Neural progenitor cell (in vitro differentiated cells): ENCODE data around the gene NR4A3. TPM values are rescaled to one million over a fixed set of nuclear protein-coding genes. Genes with fewer than 3 reads are reported as not detected.
A peak's percentile ranks its signal among the peaks of the same experiment; 100 is the strongest.

Source experiments
- DNase-seq: peaks from one replicate; pipeline ENCODE4 v3.0.0-alpha.2; 2016; ENCODE audit warnings: low spot score
- H2AFZ ChIP-seq: fragments of 200-600 bp; sonication (generic); replicated peaks from 2 replicates; pipeline ENCODE4 v1.6.1; 2016; ENCODE audit warnings: antibody characterized with exemption
- H3F3A ChIP-seq: fragments of 200-600 bp; sonication (generic); 2 replicates; pipeline ENCODE4 v1.6.1; 2016; ENCODE audit warnings: antibody characterized with exemption, low read depth
- H3K27ac ChIP-seq: fragments of 200-600 bp; sonication (generic); 2 replicates; pipeline ENCODE4 v1.5.1; 2016; ENCODE audit warnings: mild to moderate bottlenecking
- H3K27me3 ChIP-seq: fragments of 200-600 bp; sonication (generic); 2 replicates; pipeline ENCODE4 v1.6.1; 2016; ENCODE audit warnings: mild to moderate bottlenecking, moderate library complexity
- H3K36me3 ChIP-seq: fragments of 200-600 bp; sonication (generic); 2 replicates; pipeline ENCODE4 v1.5.1; 2016
- H3K4me1 ChIP-seq: fragments of 200-600 bp; sonication (generic); 2 replicates; pipeline ENCODE4 v1.6.1; 2016; ENCODE audit warnings: mixed run types
- H3K4me2 ChIP-seq: fragments of 200-600 bp; sonication (generic); 2 replicates; pipeline ENCODE4 v1.6.1; 2016
- H3K4me3 ChIP-seq: fragments of 200-600 bp; sonication (generic); 2 replicates; pipeline ENCODE4 v1.5.1; 2016
- H3K79me2 ChIP-seq: fragments of 200-600 bp; sonication (generic); 2 replicates; pipeline ENCODE4 v1.6.1; 2016; ENCODE audit warnings: low read depth
- H3K9ac ChIP-seq: fragments of 200-600 bp; sonication (generic); 2 replicates; pipeline ENCODE4 v1.6.1; 2016
- H3K9me3 ChIP-seq: fragments of 200-600 bp; sonication (generic); 2 replicates; pipeline ENCODE4 v1.5.1; 2016; ENCODE audit warnings: low read depth
- H4K20me1 ChIP-seq: fragments of 200-600 bp; sonication (generic); 2 replicates; pipeline ENCODE4 v1.6.1; 2016; ENCODE audit warnings: low read depth
- H3K27ac Mint-ChIP-seq: 3 replicates; pipeline ENCODE4 v1.8.0; 2021; ENCODE audit warnings: mixed read lengths
- H3K27me3 Mint-ChIP-seq: 2 replicates; pipeline ENCODE4 v1.8.0; 2022; ENCODE audit warnings: low read depth, mild to moderate bottlenecking, inconsistent platforms, moderate library complexity, mixed read lengths; ENCODE audit not compliant: insufficient read depth
- H3K36me3 Mint-ChIP-seq: 3 replicates; pipeline ENCODE4 v1.8.0; 2021; ENCODE audit warnings: mixed read lengths
- H3K4me1 Mint-ChIP-seq: 3 replicates; pipeline ENCODE4 v1.8.0; 2021; ENCODE audit warnings: mixed read lengths
- H3K4me3 Mint-ChIP-seq: 3 replicates; pipeline ENCODE4 v1.8.0; 2021; ENCODE audit warnings: mild to moderate bottlenecking, moderate library complexity, mixed read lengths
- H3K9me3 Mint-ChIP-seq: 3 replicates; pipeline ENCODE4 v1.8.0; 2020; ENCODE audit warnings: mixed read lengths
- CTCF ChIP-seq: fragments of 200-600 bp; sonication (generic); IDR thresholded peaks from 2 replicates; pipeline ENCODE4 v1.5.1; 2017; ENCODE audit warnings: antibody characterized with exemption, mild to moderate bottlenecking
- EZH2 ChIP-seq: fragments of 200-600 bp; sonication (generic); IDR thresholded peaks from 2 replicates; pipeline ENCODE4 v1.6.1; 2017; ENCODE audit warnings: antibody characterized with exemption, mild to moderate bottlenecking, moderate library complexity
- EZH2phosphoT487 ChIP-seq: fragments of 200-600 bp; sonication (generic); IDR thresholded peaks from 2 replicates; pipeline ENCODE4 v1.6.1; 2017; ENCODE audit warnings: antibody characterized with exemption
- total RNA-seq: library from RNA; depleted of rRNA; stranded (reverse); fragments of >200 nt; gene quantifications from 2 replicates; pipeline ENCODE4 v1.2.3, GENCODE V29; 2015; ENCODE audit warnings: low replicate concordance

NR4A3 gene
- total RNA-seq, 1 donor from 2014 or later: 0.26 TPM

GRCh38 chr9:99803694-99804093 is 18.0 kb upstream of the NR4A3 start:
- Histone ChIP-seq H3K79me2 (peaks cover 61% of the 10 kb centered on the region), H3K27me3 (no peaks in the 10 kb centered on the region), H3K9me3 (no peaks in the 10 kb centered on the region), H2AFZ (no peak overlapping the region), H3F3A (peaks cover 6% of the 10 kb centered on the region), H3K4me3 (no peak overlapping the region), H3K36me3 (no peaks in the 10 kb centered on the region), H4K20me1 (peaks cover 14% of the 10 kb centered on the region), H3K9ac (no peak overlapping the region), H3K27ac (no peak overlapping the region), H3K4me1 (no peaks in the 10 kb centered on the region), H3K4me2 (no peak overlapping the region)
- Mint-ChIP-seq H3K4me1 (peaks cover 3% of the 10 kb centered on the region), H3K27me3 (no peaks in the 10 kb centered on the region), H3K36me3 (peaks cover 20% of the 10 kb centered on the region), H3K27ac (no peak overlapping the region), H3K9me3 (no peaks in the 10 kb centered on the region), H3K4me3 (no peak overlapping the region)
- TF ChIP-seq EZH2phosphoT487 (no peak), EZH2 (no peak), CTCF (no peak)
- DNase-seq: no peak

DNA sequence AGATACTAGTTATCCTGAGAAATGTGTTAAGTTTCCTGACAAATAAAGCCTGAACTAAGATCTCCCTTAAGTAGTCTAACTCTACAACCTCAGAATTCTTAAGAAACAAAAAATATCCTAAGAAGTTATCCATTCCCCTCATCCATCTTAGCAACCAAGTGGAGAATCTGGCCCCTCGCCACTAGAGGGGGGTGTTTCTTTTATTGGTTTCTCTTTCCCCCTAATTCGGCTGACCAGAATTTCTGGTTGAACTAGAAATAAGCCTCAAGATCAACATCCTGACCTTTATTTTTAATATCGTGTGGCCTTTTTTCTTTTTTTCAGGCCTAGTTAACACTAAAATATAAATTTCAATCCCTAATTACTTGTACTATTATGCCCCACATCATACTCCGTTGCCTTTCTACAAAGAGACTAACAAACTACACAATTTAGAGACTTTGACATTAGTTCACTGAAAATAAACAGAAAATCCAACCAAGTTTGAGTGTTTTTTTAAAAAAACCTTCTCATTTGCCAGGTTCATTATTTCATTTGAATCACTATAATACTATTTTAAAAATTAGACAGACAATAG is 14.3 kb upstream of the NR4A3 start:
- Histone ChIP-seq H3K79me2 (peaks cover 93% of the 10 kb centered on the region), H3K4me1 (no peaks in the 10 kb centered on the region), H3K36me3 (no peaks in the 10 kb centered on the region), H3K9ac (no peak overlapping the region), H3K27me3 (no peaks in the 10 kb centered on the region), H3F3A (peaks cover 6% of the 10 kb centered on the region), H3K9me3 (no peaks in the 10 kb centered on the region), H2AFZ (no peak overlapping the region), H3K27ac (no peak overlapping the region), H3K4me3 (no peak overlapping the region), H3K4me2 (no peak overlapping the region), H4K20me1 (peaks cover 45% of the 10 kb centered on the region)
- H3K36me3 Mint-ChIP-seq: peaks cover 14% of the 10 kb centered on the region
- no peak for TF ChIP-seq EZH2phosphoT487
- peak; percentile 84 for TF ChIP-seq CTCF
- no peaks in the 10 kb centered on the region for H3K27me3 Mint-ChIP-seq
- H3K4me3 Mint-ChIP-seq: no peak overlapping the region
- peaks cover 5% of the 10 kb centered on the region for H3K4me1 Mint-ChIP-seq
- DNase-seq: peak; percentile 76
- H3K27ac Mint-ChIP-seq: no peak overlapping the region
- no peaks in the 10 kb centered on the region for H3K9me3 Mint-ChIP-seq

DNA sequence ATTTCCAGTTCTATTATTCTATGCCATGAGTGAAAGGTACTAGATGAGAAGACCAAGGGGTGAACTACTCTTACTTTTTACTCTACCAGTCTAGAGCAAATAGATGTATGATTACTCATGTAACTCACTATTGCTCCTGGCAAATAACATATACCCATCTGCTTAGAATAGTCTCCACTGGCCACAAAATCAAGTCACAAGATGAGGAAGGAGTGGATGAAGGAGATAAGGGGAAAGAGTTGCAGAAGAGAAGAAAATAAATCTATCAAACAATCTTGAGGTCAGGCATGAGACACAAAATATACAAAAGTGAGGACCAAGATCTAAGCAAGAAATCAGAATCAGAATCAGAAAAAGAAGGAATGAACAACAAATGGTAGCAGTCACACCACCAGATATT is 13.7 kb upstream of the NR4A3 start:
- TF ChIP-seq CTCF (no peak), EZH2phosphoT487 (no peak), EZH2 (no peak)
- Mint-ChIP-seq H3K36me3 (peaks cover 14% of the 10 kb centered on the region), H3K27ac (no peak overlapping the region), H3K9me3 (no peaks in the 10 kb centered on the region), H3K4me1 (peaks cover 5% of the 10 kb centered on the region), H3K27me3 (no peaks in the 10 kb centered on the region), H3K4me3 (no peak overlapping the region)
- H3K27me3 ChIP-seq: no peaks in the 10 kb centered on the region
- peaks cover 95% of the 10 kb centered on the region for H3K79me2 ChIP-seq
- H4K20me1 ChIP-seq: peaks cover 48% of the 10 kb centered on the region
- H3K9ac ChIP-seq: no peak overlapping the region
- H3K4me1 ChIP-seq: no peaks in the 10 kb centered on the region
- H3F3A ChIP-seq: peaks cover 6% of the 10 kb centered on the region
- H2AFZ ChIP-seq: no peak overlapping the region
- no peak overlapping the region for H3K27ac ChIP-seq
- H3K36me3 ChIP-seq: no peaks in the 10 kb centered on the region
- no peak for DNase-seq
- no peak overlapping the region for H3K4me3 ChIP-seq
- no peaks in the 10 kb centered on the region for H3K9me3 ChIP-seq
- H3K4me2 ChIP-seq: no peak overlapping the region
